ENCODE results near the gene MTRR. TPM values are rescaled to one million over a fixed set of nuclear protein-coding genes. Genes with fewer than 3 reads are reported as not detected.

The MTRR gene
- total and polyA plus RNA-seq, 2 donors (not counting 1 experiment from before 2014, with no cell fraction given): 25.5 to 67.8 TPM

DNA sequence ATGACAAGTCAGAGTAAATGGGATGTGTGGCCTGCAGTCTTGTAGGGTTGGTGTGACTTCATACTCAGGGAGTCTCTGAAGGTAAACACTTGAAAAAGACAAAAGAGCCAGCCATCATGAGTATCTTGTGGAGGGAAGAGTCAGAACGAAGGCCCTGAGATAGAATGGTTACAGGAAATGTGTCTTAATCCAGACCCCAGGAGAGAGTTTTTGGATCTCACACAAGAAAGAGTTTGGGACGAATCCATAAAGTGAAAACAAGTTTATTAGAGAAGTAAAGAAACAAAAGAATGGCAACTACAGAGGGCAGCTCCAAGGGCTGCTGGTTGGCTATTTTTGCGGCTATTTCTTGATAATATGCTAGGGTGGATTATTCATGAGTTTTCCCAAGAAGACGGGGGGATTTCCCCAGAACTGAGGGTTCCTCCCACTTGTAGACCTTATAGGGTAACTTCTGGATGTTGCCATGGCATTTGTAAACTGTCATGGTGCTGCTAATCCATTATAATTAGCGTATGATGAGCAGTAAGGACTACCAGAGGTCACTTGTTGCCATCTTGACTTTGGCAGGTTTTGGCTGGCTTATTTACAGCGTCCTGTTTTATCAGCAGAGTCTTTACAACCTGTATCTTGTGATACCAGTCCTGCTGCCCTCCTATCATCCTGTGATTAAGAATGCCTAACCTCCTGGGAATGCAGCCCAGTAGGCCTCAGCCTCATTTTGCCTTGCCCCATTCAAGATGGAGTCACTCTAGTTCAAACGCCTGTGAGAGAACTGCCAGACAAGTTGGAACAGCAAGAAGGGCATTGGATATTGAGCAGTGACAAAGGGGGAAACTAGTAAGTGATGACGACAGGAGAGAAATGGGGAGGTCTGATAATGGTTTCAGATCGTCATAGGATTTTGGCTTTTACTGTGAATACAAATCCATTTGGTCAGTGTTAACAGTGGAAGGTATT is 34.0 kb downstream of the MTRR start:
- TF ChIP-seq EZH2 (IDR thresholded peaks at IDR 0.05; ENCODE audit: borderline replicate concordance, insufficient read depth, low read depth, low read length, poor library complexity, severe bottlenecking): no peak
- TF ChIP-seq, protein P1, sequence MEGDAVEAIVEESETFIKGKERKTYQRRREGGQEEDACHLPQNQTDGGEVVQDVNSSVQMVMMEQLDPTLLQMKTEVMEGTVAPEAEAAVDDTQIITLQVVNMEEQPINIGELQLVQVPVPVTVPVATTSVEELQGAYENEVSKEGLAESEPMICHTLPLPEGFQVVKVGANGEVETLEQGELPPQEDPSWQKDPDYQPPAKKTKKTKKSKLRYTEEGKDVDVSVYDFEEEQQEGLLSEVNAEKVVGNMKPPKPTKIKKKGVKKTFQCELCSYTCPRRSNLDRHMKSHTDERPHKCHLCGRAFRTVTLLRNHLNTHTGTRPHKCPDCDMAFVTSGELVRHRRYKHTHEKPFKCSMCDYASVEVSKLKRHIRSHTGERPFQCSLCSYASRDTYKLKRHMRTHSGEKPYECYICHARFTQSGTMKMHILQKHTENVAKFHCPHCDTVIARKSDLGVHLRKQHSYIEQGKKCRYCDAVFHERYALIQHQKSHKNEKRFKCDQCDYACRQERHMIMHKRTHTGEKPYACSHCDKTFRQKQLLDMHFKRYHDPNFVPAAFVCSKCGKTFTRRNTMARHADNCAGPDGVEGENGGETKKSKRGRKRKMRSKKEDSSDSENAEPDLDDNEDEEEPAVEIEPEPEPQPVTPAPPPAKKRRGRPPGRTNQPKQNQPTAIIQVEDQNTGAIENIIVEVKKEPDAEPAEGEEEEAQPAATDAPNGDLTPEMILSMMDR (IDR thresholded peaks at IDR 0.05): no peak
- intact Hi-C loops (cut with micrococcal nuclease): no loop called here
- Mint-ChIP-seq H3K27me3 (no peaks in the 10 kb centered on the region), H3K27ac (no peak overlapping the region), H3K9me3 (ENCODE audit: insufficient read depth) (peaks cover under 1% of the 10 kb centered on the region), H3K4me1 (no peaks in the 10 kb centered on the region), H3K4me3 (no peak overlapping the region)
- H3K4me1 ChIP-seq (ENCODE audit: control insufficient read depth in 2 of 2, insufficient read depth in 2 of 2, low read length in 2 of 2): no peaks in the 10 kb centered on the region
- no peak overlapping the region for H3K4me3 ChIP-seq (ENCODE audit: control extremely low read depth in 1 of 5, extremely low read depth in 1 of 5, insufficient read depth in 1 of 5, low read depth in 2 of 5, low read length in 4 of 5)
- no peak overlapping the region for H3K4me2 ChIP-seq (replicated peaks; ENCODE audit: low read depth, low read length, poor library complexity, severe bottlenecking)
- WGBS (ENCODE audit: insufficient coverage): 97% methylated on average over 8 of the region's 9 CpGs
- no peak overlapping the region for H3K9ac ChIP-seq (ENCODE audit: low read length)
- peaks cover 0 to 7% (median 0%) of the 10 kb centered on the region in 3 donors for H3K9me3 ChIP-seq (ENCODE audit: control extremely low read depth in 1 of 3, control insufficient read depth in 2 of 3, insufficient read depth in 1 of 3, low read length in 2 of 3)
- ATAC-seq (ENCODE audit: low read depth) (no peak), DNase-seq (no peak)
- H2AFZ ChIP-seq (ENCODE audit: insufficient read depth, low read depth, low read length, poor library complexity, severe bottlenecking): no peak overlapping the region
- no peak overlapping the region for H3K27ac ChIP-seq (ENCODE audit: low read length in 2 of 2)
- H3K27me3 ChIP-seq (replicated peaks in 1 of 4; ENCODE audit: control extremely low read depth in 1 of 4, control insufficient read depth in 3 of 4, insufficient read depth in 4 of 4, low read length in 3 of 4): no peaks in the 10 kb centered on the region
- H3K79me2 ChIP-seq (ENCODE audit: control insufficient read depth, insufficient read depth, low read length): no peaks in the 10 kb centered on the region
- H3K36me3 ChIP-seq (replicated peaks in 1 of 2; ENCODE audit: control extremely low read depth in 1 of 2, control insufficient read depth in 1 of 2, extremely low read depth in 1 of 2, insufficient read depth in 2 of 2, low read length in 1 of 2): peaks cover 0 to 40% of the 10 kb centered on the region in 2 experiments
- ChIA-PET CTCF (interaction anchor here (0.7 kb wide), 1 partner anchor 1634 kb away, joined by 3 read pairs; no protein-coding TSS in a partner anchor), POLR2A (no interaction called here)
- no peaks in the 10 kb centered on the region for H4K20me1 ChIP-seq (ENCODE audit: control insufficient read depth, insufficient read depth, low read length, poor library complexity, severe bottlenecking)

DNA sequence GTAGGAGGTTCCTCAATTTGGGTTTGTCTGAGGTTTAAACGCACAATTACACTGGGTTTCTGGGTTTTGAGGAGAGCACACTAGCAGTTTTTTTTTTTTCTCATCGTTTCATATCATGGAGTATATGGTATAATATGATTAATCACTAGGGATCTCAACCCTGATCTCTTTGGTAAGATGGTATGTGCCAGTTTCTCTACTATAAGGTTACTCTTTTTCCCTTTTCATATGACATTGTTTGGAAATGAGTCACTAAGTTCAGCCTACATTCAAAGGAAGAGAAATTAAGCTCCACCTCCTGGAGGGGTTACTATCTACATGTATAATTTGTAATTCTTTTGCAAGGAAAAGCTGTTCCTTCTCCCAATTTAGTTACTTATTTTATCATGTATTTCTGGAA is 35.2 kb downstream of the MTRR start:
- Histone ChIP-seq H4K20me1 (ENCODE audit: control insufficient read depth, insufficient read depth, low read length, poor library complexity, severe bottlenecking) (no peaks in the 10 kb centered on the region), H3K79me2 (ENCODE audit: control insufficient read depth, insufficient read depth, low read length) (no peaks in the 10 kb centered on the region), H3K27ac (ENCODE audit: low read length in 2 of 2) (no peak overlapping the region), H3K9ac (ENCODE audit: low read length) (no peak overlapping the region), H3K27me3 (replicated peaks in 1 of 4; ENCODE audit: control extremely low read depth in 1 of 4, control insufficient read depth in 3 of 4, insufficient read depth in 4 of 4, low read length in 3 of 4) (no peaks in the 10 kb centered on the region), H3K4me1 (ENCODE audit: control insufficient read depth in 2 of 2, insufficient read depth in 2 of 2, low read length in 2 of 2) (no peaks in the 10 kb centered on the region), H3K4me2 (replicated peaks; ENCODE audit: low read depth, low read length, poor library complexity, severe bottlenecking) (no peak overlapping the region), H3K4me3 (ENCODE audit: control extremely low read depth in 1 of 5, extremely low read depth in 1 of 5, insufficient read depth in 1 of 5, low read depth in 2 of 5, low read length in 4 of 5) (no peak overlapping the region), H3K9me3 (ENCODE audit: control extremely low read depth in 1 of 3, control insufficient read depth in 2 of 3, insufficient read depth in 1 of 3, low read length in 2 of 3) (peaks cover 0 to 17% (median 1%) of the 10 kb centered on the region in 3 donors), H3K36me3 (replicated peaks in 1 of 2; ENCODE audit: control extremely low read depth in 1 of 2, control insufficient read depth in 1 of 2, extremely low read depth in 1 of 2, insufficient read depth in 2 of 2, low read length in 1 of 2) (peaks cover under 1 to 33% of the 10 kb centered on the region in 2 experiments), H2AFZ (ENCODE audit: insufficient read depth, low read depth, low read length, poor library complexity, severe bottlenecking) (no peak overlapping the region)
- no peak overlapping the region for H3K27ac Mint-ChIP-seq
- H3K9me3 Mint-ChIP-seq (ENCODE audit: insufficient read depth): peaks cover 6% of the 10 kb centered on the region
- no peaks in the 10 kb centered on the region for H3K27me3 Mint-ChIP-seq
- TF ChIP-seq EZH2 (IDR thresholded peaks at IDR 0.05; ENCODE audit: borderline replicate concordance, insufficient read depth, low read depth, low read length, poor library complexity, severe bottlenecking): no peak
- TF ChIP-seq, protein P1 (IDR thresholded peaks at IDR 0.05): no peak
- intact Hi-C loops (cut with micrococcal nuclease): no loop called here
- CTCF ChIA-PET: no interaction called here
- no peak for ATAC-seq (ENCODE audit: low read depth)
- no peak for DNase-seq
- no peak overlapping the region for H3K4me3 Mint-ChIP-seq
- H3K4me1 Mint-ChIP-seq: no peaks in the 10 kb centered on the region
- POLR2A ChIA-PET: no interaction called here
- WGBS (ENCODE audit: insufficient coverage): no CpG with 5 or more reads among the region's 2 CpGs

Data from B cell (primary cell).